A549 (cell line): ENCODE measurements around the gene PHF21B. TPM values are rescaled to one million over a fixed set of nuclear protein-coding genes. Genes with fewer than 3 reads are reported as not detected.
"Not testable (repeated sequence)": the region's sequence is repeated elsewhere in the genome, so short reads cannot be mapped to it uniquely, and the experiment has no call there.

Experiments
- ATAC-seq, 2 experiments: fragments of 200-7000 bp in 1 of 2; fragments of >200 bp in 1 of 2; cut with Nextera tagmentation in 1 of 2; cut with Tn5 transposase in 1 of 2; 3 replicates each; pipeline versions ENCODE4 v1.8.0 to v1.9.1; 2018 to 2020; ENCODE audit warnings: mild to moderate bottlenecking in 1 of 2, moderate library complexity in 1 of 2
- CTCF ChIA-PET: fragments of 300-600 bp; sonication (Branson Sonifier 250); formaldehyde crosslinking; extraction: SDS; loops from one replicate; lab custom pipeline; 2021; ENCODE audit warnings: antibody characterized with exemption, inconsistent platforms; lab: Yijun Ruan, JAX
- POLR2A ChIA-PET: fragments of 350-600 bp; formaldehyde crosslinking; extraction: SDS; loops from one replicate; lab custom pipeline; 2021; ENCODE audit warnings: antibody characterized with exemption, inconsistent platforms; lab: Yijun Ruan, JAX
- DNase-seq, 2 experiments: peaks; one replicate each; pipeline versions ENCODE4 v3.0.0 to v3.0.0-alpha.2; 2011 to 2016; ENCODE audit warnings: low read depth in 1 of 2, low spot score in 1 of 2
- FAIRE-seq: peaks from 2 replicates; lab custom pipeline; 2011; peaks lifted over from hg19 to GRCh38; lab: Jason Lieb, UNC
- H3K27ac ChIP-seq, 2 experiments: fragments of >200 bp; sonication (Bioruptor Twin); formaldehyde crosslinking; 3 replicates each; pipeline ENCODE4 v1.5.1; 2016 to 2017
- H3K4me1 ChIP-seq: fragments of >200 bp; sonication (Bioruptor Twin); formaldehyde crosslinking; 3 replicates; pipeline ENCODE4 v1.6.1; 2016
- H3K4me2 ChIP-seq: fragments of >200 bp; sonication (Bioruptor Twin); formaldehyde crosslinking; 3 replicates; pipeline ENCODE4 v1.6.1; 2016
- H3K4me3 ChIP-seq: fragments of >200 bp; sonication (Bioruptor Twin); formaldehyde crosslinking; 3 replicates; pipeline ENCODE4 v1.5.1; 2016
- H3K9me3 ChIP-seq: fragments of >200 bp; sonication (Bioruptor Twin); formaldehyde crosslinking; 3 replicates; pipeline ENCODE4 v1.6.1; 2016
- BHLHE40 ChIP-seq: IDR thresholded peaks from 2 replicates; pipeline ENCODE4 v1.6.1; 2012; ENCODE audit warnings: low read depth, low read length, inconsistent platforms
- CEBPB ChIP-seq, 2 experiments: fragments of >200 bp in 1 of 2; sonication (Bioruptor Twin) in 1 of 2; formaldehyde crosslinking in 1 of 2; IDR thresholded peaks; 2 replicates each; pipeline ENCODE4 v1.6.1; 2012 to 2016
- CHD4 ChIP-seq: fragments of 200-600 bp; sonication (generic); IDR thresholded peaks from 2 replicates; pipeline ENCODE4 v1.6.1; 2016; ENCODE audit warnings: antibody characterized with exemption, mild to moderate bottlenecking, borderline replicate concordance
- EHF ChIP-seq: fragments of 250-450 bp; sonication (Bioruptor Pico); IDR thresholded peaks from 2 replicates; pipeline ENCODE4 v1.5.0; 2020; ENCODE audit warnings: mild to moderate bottlenecking
- EHMT2 ChIP-seq: fragments of 200-600 bp; sonication (generic); IDR thresholded peaks from 2 replicates; pipeline ENCODE4 v1.6.1; 2016; ENCODE audit warnings: antibody characterized with exemption, low read depth, mild to moderate bottlenecking, moderate library complexity
- EP300 ChIP-seq, 2 experiments: fragments of >200 bp; sonication (Bioruptor Twin); formaldehyde crosslinking; IDR thresholded peaks; 2 replicates in 1 of 2; 3 replicates in 1 of 2; pipeline ENCODE4 v1.6.1; 2016 to 2017
- HES2 ChIP-seq: fragments of >200 bp; sonication (Bioruptor Twin); formaldehyde crosslinking; IDR thresholded peaks from 2 replicates; pipeline ENCODE4 v1.6.1; 2016
- KDM1A ChIP-seq: fragments of 200-600 bp; sonication (generic); IDR thresholded peaks from 2 replicates; pipeline ENCODE4 v1.6.1; 2016; ENCODE audit warnings: low read depth, mild to moderate bottlenecking
- MAFK ChIP-seq: fragments of 450-650 bp; IDR thresholded peaks from 2 replicates; pipeline ENCODE4 v1.6.1; 2014; ENCODE audit not compliant: partially characterized antibody
- MAZ ChIP-seq: fragments of 150-350 bp; IDR thresholded peaks from 2 replicates; pipeline ENCODE4 v1.6.1; 2014; ENCODE audit warnings: antibody characterized with exemption, low read depth, low read length, borderline replicate concordance
- MYC ChIP-seq: IDR thresholded peaks from 2 replicates; pipeline ENCODE4 v1.6.1; 2012; ENCODE audit warnings: mild to moderate bottlenecking, inconsistent platforms, low read length, improper control_type of control experiment, borderline replicate concordance
- PHF8 ChIP-seq: fragments of 200-600 bp; sonication (generic); IDR thresholded peaks from 2 replicates; pipeline ENCODE4 v1.6.1; 2016; ENCODE audit warnings: low read depth, mild to moderate bottlenecking, antibody characterized with exemption, moderate library complexity, borderline replicate concordance
- POLR2A ChIP-seq: IDR thresholded peaks from 2 replicates; pipeline ENCODE4 v1.6.1; 2012; ENCODE audit warnings: mild to moderate bottlenecking, low read length
- POLR2AphosphoS2 ChIP-seq: conservative IDR thresholded peaks from 2 replicates; pipeline ENCODE4 v1.6.1; 2012; ENCODE audit warnings: low read length, improper control_type of control experiment, inconsistent platforms
- RCOR1 ChIP-seq: fragments of 150-350 bp; IDR thresholded peaks from 2 replicates; pipeline ENCODE4 v1.6.1; 2014; ENCODE audit warnings: antibody characterized with exemption, low read length, low read depth
- REST ChIP-seq: fragments of 200-600 bp; sonication (generic); IDR thresholded peaks from 2 replicates; pipeline ENCODE4 v1.6.1; 2016; ENCODE audit warnings: antibody characterized with exemption, mild to moderate bottlenecking, moderate library complexity
- RFX5 ChIP-seq: fragments of 450-650 bp; IDR thresholded peaks from 2 replicates; pipeline ENCODE4 v1.7.1; 2014; ENCODE audit warnings: antibody characterized with exemption, mild to moderate bottlenecking, moderate library complexity
- RNF2 ChIP-seq: fragments of 200-600 bp; sonication (generic); IDR thresholded peaks from 2 replicates; pipeline ENCODE4 v1.6.1; 2016; ENCODE audit warnings: low read depth, mild to moderate bottlenecking, antibody characterized with exemption, moderate library complexity, borderline replicate concordance
- TFCP2L1 ChIP-seq: fragments of 250-450 bp; sonication (Bioruptor Pico); IDR thresholded peaks from 2 replicates; pipeline ENCODE4 v1.5.0; 2021; ENCODE audit warnings: mild to moderate bottlenecking
- ZC3H11A ChIP-seq: fragments of 450-650 bp; IDR thresholded peaks from 2 replicates; pipeline ENCODE4 v1.6.1; 2014; ENCODE audit warnings: antibody characterized with exemption, mild to moderate bottlenecking
- WGBS: methylation state at CpG from one replicate; pipeline ENCODE4 v1.1.6; 2017; ENCODE audit errors: missing lambda C conversion rate; 5-methylcytosine and 5-hydroxymethylcytosine counted together
- polyA plus RNA-seq, 4 experiments: library from polyadenylated mRNA; depleted of rRNA in 3 of 4; stranded (reverse); fragments of >200 nt; fragmentation: RNase III in 1 of 4; extraction: RNeasy Plus Mini Kit Qiagen cat#74134 plus additional on column Dnase treatment in 1 of 4; gene quantifications; 2 replicates in 3 of 4; 3 replicates in 1 of 4; pipeline ENCODE4 v1.2.3, GENCODE V29; 2011 to 2017
- TF ChIP-seq, protein P1 (sequence below): fragments of >200 bp; sonication (Bioruptor Twin); formaldehyde crosslinking; IDR thresholded peaks from 3 replicates; pipeline ENCODE4 v1.5.1; 2016

The PHF21B gene
- polyA plus RNA-seq, 2 of the 4 experiments (the other 2 are of a cell fraction): 0.50 to 0.70 TPM

DNA sequence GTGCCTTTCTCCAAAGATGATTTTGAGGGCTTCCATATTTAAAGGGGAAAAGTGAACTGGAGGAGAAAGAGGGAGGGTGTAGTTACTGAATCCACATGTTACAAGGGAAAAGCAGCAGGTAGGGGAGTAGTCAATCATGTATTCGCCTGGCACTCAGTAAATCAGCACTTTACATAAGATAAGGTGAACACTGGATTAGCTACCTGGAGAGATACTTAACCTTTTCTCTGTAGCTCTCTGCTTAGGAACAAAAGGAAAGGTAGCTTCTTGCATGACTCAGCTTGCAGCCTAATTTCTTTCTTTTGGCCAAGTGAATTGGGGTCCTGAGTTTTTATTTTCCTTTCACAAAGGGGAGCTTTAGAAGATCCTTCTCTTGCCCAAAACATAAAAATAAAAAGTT, 43.3 kb upstream of the PHF21B start (continued):
- TF ChIP-seq REST: no peak
- no peak for TF ChIP-seq HES2
- TF ChIP-seq PHF8: no peak
- TF ChIP-seq CEBPB (IDR thresholded peaks at IDR 0.05): no peak
- TF ChIP-seq EP300 (IDR thresholded peaks at IDR 0.05): no peak
- TF ChIP-seq CHD4: no peak
- no peak for TF ChIP-seq EHF
- no peak for TF ChIP-seq MYC
- TF ChIP-seq, protein P1, sequence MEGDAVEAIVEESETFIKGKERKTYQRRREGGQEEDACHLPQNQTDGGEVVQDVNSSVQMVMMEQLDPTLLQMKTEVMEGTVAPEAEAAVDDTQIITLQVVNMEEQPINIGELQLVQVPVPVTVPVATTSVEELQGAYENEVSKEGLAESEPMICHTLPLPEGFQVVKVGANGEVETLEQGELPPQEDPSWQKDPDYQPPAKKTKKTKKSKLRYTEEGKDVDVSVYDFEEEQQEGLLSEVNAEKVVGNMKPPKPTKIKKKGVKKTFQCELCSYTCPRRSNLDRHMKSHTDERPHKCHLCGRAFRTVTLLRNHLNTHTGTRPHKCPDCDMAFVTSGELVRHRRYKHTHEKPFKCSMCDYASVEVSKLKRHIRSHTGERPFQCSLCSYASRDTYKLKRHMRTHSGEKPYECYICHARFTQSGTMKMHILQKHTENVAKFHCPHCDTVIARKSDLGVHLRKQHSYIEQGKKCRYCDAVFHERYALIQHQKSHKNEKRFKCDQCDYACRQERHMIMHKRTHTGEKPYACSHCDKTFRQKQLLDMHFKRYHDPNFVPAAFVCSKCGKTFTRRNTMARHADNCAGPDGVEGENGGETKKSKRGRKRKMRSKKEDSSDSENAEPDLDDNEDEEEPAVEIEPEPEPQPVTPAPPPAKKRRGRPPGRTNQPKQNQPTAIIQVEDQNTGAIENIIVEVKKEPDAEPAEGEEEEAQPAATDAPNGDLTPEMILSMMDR: no peak

- H3K4me3 ChIP-seq, ATAC-seq, H3K27ac ChIP-seq, DNase-seq, H3K4me2 ChIP-seq, FAIRE-seq, POLR2A ChIA-PET, H3K9me3 ChIP-seq, CTCF ChIA-PET, H3K4me1 ChIP-seq: not testable (repeated sequence)
- 21% methylated on average over 3 of the region's 3 CpGs for WGBS
Observed at GRCh38 chr22:45052665-45053064, 42.9 kb upstream of the PHF21B start.

DNA sequence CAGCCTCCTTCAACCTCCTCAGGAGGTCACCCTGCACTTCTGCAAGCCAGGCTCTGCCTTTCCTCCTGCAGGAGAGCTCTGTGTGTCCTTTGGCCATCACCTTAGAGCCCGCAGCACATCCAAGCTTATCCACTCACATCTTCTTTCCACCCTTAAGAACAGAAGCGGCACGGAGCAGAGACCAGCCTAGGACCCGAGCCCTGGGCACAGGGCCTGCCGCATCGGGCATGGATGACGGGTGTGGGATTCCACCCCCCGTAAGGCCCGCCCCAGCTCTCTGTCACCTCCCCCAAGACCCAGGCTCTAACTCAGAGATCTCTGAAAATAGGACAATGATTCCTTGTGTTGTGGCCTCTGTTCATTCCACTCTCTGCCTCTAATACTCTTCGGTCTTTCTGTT, 42.1 kb upstream of the PHF21B start:
- H3K4me3 ChIP-seq: no peak overlapping the region
- no peak for FAIRE-seq
- TF ChIP-seq BHLHE40 (no peak), RFX5 (no peak), PHF8 (no peak), RNF2 (no peak), RCOR1 (no peak), MAFK (no peak), MYC (no peak), TFCP2L1 (CRISPR knock-in tag) (no peak), POLR2A (no peak), MAZ (no peak), KDM1A (no peak), POLR2AphosphoS2 (no peak), EHMT2 (no peak), ZC3H11A (no peak)
- TF ChIP-seq, protein P1: no peak
- no peaks in the 10 kb centered on the region for H3K9me3 ChIP-seq
- ATAC-seq: no peak
- WGBS: 34% methylated on average over 7 of the region's 10 CpGs
- H3K27ac ChIP-seq: no peak overlapping the region
- no peak overlapping the region for H3K4me2 ChIP-seq
- POLR2A ChIA-PET: no interaction called here
- no peak for DNase-seq
- CTCF ChIA-PET: no interaction called here
- H3K4me1 ChIP-seq: no peaks in the 10 kb centered on the region
